CD4-positive, alpha-beta T cell treated with Interleukin-6 for 4 hours (primary cell): ENCODE measurements around the gene TFRC.
"Not testable (repeated sequence)": the region's sequence is repeated elsewhere in the genome, so short reads cannot be mapped to it uniquely, and the experiment has no call there.

ENCODE experiments used
- DNase-seq: peaks from one replicate; pipeline ENCODE4 v3.0.0-alpha.2; 2020; ENCODE audit warnings: mixed read lengths

Gene TFRC

DNA sequence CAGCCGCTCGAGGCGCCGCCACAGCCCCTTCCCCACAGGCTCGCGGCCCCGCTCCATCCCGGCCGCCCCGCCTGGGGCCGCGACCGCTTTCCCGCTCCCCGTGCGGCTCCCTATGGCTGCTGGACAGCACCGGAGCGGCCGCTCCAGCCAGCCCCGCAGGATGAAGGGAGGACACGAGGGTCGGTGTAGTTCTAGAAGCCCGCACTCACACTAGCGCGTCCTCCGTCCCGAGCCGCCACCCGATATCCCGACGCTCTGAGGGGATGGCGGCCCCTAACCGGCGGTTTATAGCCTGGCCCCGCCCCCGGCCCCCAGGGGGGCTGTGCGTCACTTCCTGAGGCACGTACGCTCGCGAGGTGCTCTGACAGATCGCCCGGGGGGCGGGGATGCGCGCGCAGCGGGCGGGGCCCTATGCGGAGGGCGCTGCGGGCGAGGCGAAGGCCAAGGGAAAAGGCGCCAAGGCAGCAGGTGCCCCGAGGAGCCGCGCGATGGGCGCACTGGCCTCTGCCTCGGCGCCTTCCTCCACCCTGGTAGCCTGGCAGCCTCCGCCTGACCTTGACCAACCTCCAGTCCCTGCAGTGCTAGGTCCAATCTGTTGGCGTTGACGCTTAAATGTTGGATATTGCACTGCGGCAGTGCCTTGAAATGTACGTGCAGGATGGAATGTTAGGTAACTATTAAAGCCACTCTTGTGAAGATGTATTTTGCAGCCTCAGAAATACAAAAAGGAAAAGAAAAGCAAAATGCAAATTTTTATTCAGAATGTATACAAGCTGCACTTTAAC is at the start of gene TFRC:
TFRC (minus strand) TSS at position 257 of the 785 bp plus-strand sequence. CDS start 4,991 bp downstream, outside the sequence.
- DNase-seq, result peak; percentile 98

GRCh38 chr3:196128172-196128843 is 46.4 kb upstream of the TFRC start:
- DNase-seq, result no peak

DNA sequence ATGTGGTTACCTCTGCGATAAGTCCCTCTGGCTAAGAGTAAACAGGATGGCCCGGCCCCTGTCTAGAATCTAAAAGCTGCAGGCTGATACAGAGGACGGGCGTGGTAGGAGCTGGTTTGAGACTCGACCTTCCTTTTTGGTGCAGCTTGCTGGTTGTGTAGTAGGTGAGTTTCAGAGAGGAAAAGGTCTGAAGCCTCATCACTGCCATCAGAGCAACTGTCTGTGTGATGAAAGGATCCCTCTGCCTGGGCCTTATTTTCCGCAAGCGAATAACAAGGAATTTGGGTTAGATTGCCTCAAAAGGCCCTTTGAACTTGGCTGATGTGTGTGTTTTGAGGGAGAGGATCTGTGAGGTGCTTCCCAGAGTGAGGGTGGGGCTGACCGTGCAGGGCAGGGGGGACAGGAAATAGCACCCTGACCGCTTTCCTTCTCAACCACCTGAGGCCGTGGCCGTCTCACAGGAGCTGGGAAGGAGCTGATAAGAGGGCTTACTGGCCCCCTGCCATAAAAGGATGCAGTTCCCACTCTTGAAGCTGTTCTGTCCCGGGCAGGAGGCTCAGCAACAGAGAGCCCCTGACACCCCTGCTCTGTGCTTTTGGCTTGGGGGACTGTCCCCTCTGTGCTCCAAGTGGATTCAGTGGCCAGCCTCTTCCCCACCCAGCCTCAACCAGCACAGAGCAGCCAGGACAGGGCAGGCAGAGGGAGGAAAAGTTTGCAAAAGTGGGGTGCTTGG is 45.6 kb upstream of the TFRC start:
- peak; percentile 32 for DNase-seq

- DNase-seq, result no peak
Measured at GRCh38 chr3:196124608-196125007, 42.7 kb upstream of the TFRC start.

DNA sequence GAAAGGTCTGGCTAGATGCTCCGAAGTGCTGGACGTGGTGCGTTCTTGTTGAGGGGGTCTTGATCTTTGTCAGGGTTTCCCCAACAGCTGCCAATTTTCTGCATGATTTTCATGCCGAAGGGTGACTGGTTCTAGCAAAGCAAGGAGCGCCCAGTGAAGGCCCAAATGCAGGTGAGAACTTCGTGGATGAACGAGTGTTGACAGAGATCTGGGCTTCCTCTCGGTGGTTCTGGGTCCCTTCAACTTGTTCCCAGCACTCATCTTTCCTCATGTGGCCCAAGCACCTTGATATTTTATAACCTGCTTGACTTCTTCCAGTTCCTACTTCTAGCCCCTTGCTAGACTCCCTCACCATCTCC is 40.8 kb upstream of the TFRC start:
- no peak for DNase-seq

DNA sequence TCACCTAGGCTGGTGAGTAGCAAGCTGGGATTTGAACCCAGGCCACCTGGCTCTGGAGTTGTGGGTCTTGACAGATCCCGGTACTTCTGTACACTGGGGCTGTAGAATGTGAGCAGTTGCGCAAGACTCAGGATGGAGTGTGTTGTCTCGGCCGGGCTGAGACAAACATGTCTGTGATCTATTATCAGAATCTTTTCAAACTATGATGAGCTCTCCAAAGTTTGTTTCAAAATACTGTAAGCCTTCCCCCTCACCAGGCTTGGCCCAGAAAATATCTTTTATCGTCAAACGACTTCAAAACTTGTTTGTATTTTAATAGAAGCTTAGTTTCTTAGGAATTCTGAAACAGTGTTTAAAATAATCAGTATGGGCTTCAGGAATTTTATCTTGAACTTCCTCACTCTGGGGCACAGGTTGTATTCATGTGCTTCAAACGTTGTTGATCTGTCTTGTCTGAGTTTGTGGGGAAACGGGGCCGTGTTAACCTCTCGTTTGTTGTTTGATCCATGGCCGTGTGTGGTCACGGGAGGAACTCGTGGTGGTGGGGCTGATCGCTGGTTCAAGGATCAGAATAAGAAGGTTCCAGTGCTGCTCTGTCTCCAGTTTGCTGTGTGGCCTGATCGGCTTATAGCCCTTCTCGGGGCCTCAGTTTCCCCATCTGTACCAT is 40.3 kb upstream of the TFRC start:
- no peak for DNase-seq

- DNase-seq, result no peak
Measured at GRCh38 chr3:196121066-196121465, 39.2 kb upstream of the TFRC start.

DNA sequence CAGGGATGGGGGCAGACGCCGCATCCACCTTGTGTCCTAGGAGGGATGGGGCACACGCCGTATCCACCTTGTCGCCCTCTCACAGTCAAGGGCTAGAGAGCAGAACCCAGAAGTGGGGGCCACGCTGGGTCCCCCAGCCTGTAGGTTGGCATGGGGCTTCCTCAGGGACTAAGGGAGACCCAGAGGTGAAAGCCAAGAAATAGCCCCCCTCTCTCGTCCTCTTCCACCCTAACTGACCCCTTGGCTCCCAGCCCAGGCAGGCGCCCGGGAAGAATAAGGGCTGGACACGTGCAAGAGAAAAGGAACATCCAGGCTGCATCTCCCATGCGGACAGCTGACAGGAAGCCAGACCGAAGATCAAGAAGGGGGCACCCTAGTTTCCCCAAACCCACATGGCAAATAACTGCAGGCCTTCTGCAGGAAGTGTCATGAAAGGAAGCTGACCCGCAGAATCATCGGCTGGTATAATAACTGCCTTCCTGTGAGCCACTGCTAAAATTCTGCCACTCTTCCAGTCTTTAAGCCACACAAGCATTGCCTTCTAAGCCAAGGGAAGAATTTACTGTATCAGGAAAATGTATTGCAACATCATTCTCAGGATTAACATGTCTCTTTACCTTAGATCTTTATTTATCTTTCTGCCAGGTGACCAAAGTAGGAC is 38.5 kb upstream of the TFRC start:
- peak; percentile 22 for DNase-seq

GRCh38 chr3:196117809-196118208 is 35.9 kb upstream of the TFRC start:
- no peak for DNase-seq

GRCh38 chr3:196115678-196116083 is 33.8 kb upstream of the TFRC start:
- no peak for DNase-seq

DNA sequence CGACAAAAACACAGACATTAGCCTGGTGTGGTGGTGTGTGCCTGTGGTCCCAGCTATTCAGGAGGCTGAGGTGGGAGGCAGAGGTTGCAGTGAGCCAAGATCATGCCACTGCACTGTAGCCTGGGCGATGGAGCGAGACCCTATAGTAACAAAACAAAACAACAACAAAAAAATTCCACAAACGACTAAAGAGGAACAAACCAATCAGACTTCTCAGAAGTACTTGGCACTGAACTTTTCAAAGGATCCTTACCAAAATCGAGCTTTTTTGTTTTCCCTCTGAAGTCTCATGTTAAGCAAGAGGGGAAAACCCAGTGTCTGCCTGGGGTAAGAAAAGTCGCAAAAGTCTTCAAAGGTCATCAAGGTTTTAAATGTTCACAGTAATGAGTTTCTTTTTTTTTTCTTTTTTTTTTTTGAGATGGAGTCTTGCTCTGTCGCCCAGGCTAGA is 30.1 kb upstream of the TFRC start:
- peak; percentile 10 for DNase-seq

DNA sequence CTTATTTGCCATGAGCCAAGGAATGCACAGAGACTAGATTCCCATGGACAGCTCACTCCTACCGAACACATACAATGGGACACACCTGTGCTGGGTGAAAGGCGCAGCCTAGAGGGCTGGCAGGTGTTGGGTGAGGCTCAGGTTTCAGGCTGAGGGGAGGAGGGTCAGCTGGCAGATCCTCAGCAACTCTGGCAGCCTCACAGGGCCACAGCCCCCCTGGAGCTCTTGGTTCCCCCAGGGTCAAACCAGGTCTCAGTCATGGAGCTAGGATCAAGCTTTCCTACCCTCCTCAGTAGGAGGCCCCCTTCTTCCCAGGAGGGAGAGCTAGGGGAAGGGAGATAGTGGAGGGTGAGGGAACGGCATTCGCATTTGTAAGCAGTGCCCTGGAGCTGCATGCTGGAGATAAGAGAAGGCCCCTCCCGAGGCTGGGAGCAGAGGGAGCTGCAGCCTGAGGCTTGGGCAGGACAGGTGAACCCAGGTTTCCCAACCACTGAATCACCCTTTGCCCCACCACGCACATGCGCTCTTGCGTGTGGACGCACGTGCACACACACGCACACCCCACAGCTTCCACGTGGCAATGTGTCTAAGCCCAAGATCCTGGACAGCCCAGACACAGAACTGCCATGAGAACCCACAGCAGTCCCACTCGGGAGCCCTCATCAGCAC is 26.3 kb upstream of the TFRC start:
- DNase-seq, result no peak

DNA sequence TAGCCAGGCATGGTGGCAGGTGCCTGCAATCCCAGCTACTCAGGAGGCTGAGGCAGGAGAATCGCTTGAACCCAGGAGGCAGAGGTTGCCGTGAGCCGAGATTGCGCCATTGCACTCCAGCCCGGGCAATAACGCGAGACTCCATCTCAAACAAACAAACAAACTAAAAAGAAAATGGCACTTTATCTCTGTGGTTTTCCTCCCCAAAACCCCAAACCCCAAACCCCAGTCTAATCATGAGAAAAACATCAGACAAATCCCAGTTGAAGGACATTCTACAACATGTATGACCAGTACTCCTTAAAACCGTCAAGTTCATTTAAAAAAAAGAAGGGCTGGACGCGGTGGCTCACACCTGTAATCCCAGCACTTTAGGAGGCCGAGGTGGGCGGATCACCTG is 22.8 kb upstream of the TFRC start:
- not testable (repeated sequence) for DNase-seq

DNA sequence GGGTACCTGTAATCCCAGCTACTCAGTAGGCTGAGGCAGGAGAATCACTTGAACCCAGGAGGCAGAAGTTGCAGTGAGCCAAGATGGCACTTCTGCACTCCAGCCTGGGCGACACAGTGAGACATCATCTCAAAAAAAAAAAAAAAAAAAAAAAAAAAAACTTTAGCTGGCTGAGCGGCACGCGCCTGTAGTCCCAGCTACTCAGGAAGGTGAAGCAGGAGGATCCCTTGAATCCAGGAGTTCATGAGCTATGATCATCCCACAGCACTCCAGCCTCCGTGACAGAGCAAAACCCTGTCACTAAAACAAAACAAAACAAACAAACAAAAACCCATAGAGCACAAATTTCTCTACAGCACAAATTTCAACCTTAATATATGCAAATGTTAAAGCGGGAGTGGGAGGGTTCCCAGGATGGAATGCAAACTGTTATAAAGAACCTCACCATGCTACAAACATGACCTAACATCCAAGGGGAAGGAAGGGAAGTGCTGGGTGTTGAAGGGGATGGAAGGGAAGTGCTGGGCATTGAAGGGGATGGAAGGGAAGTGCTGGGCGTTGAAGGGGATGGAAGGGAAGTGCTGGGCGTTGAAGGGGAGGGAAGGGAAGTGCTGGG is 16.6 kb upstream of the TFRC start:
- not testable (repeated sequence) for DNase-seq

- DNase-seq, result no peak
Measured at GRCh38 chr3:196097373-196098154, 15.7 kb upstream of the TFRC start.

DNA sequence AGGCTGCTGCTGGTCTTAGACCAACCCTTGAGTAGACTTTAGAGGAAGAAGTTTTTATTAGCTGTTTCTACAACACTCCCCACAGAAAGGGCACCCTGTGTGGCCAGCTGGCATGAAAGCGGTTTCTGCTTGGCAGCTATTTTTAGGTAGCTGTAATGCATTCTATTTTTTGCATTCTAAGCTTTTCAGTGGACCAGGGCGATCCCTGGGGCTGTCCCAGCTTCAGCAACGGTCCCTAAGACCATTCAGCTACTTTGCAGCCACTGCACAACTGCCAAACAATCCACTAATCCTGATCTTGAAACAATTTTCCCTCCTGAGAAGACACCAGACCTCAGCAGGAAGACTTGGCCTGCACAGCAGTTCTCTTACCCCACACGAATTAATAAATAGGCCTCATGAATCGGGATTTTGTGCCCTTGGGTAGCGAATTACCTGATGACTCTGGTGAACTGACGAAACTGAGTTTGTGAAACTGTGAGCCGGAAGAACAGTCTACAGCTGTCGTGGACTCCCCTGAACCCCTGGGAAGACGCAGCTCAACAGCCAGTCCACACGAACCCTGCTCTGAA is 14.6 kb upstream of the TFRC start:
- DNase-seq, result no peak

DNA sequence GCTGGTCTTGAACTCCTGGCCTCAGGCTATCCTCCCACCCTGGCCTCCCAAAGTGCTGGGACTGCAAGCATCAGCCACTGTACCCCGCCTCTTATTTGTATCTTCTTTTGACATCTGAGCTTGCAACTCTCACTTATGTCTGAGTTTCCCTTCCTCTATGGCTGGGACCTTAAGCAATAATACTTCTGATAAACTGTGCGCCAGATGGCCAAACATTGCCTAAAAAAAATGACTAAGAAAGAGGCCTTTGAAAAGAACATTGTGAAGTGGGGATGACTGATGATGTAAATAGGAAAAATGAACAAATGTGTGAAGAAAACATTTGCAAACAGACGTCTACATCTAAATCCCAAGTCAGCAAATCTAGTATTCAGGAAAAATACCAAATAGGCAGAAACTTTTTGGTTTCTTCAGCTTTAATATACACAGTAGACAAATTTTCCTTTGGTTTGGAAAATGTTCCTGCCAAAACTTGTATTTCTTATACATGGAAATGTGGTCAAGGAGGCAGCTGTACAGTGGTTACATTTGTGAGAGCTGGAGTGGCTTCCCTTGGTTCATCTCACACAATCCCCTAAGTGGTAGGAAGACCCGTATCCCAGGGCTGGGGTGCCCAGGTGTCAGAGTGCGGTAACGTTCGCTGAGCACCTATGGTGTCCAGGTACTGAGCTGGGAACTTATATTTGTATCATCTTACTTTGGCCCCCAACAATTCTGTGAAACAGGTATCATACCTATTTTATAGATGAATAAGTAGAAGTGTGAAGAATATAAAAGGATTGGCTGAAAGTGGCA is 11.6 kb upstream of the TFRC start:
- DNase-seq, result no peak

DNA sequence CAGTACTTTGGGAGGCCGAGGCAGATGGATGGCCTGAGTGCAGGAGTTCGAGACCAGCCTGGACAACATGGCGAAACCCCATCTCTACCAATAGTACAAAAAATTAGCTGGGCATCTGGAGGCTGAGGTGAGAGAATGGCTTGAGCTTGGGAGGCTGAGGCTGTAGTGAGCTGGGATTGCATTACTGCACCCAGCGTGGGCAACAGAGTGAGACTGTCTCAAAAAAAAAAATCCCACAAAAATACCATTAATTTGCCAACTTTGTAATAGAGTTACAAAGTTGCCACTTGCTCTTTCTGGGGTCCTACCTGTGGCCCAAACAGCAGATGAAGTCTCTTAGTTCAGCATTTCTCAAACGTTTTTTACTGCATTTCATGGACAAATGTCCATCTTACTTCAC is 6.0 kb upstream of the TFRC start:
- DNase-seq, result no peak

DNA sequence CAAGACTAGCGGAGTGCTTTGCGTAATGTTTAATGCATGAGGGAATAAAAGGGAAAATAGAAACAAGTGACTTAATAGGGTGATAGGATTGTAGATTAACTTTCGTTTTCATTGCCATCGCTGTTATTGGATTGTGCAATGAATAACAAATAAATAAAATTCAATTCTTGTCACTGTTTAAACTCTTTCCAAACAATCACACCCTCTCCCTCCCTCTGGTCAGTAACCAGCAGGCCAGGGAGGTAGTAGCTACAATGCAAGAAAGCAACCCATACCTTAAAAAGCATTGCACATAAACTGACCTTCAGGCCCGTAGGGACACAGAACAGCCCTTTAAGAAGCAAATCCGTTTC is 705 bp upstream of the TFRC start:
- DNase-seq, result no peak
